ENCODE data around the gene CASQ2. TPM values are rescaled to one million over a fixed set of nuclear protein-coding genes. Genes with fewer than 3 reads are reported as not detected.

Gene CASQ2
- polyA plus RNA-seq, 3 donors, result not detected

DNA sequence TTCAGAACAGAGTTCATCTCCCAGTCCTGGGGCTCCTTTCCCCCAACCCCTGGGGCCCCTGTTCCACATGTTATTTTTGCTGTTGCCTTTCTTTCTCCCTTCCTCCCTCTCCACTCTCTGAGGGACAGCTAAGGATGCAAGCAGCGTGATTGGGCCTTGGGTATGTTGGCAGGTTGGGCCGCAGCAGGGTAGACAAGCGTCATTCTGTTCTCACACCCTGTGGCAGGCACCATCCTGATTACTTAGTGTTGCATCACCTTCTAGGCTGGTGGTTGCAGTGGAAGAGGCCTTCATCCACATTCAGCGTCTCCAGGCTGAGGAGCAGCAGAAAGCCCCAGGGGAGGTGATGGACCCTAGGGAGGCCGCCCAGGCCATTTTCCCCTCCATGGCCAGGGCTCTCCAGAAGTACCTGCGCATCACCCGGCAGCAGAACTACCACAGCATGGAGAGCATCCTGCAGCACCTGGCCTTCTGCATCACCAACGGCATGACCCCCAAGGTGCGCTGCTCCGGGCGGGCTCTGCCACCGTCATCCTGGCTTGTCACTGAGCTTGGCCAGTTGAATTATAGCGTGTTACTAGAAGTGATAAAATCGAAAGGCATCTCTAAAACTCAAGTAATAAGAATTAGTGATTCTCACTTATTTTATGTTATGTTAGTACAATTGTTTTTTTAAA lies 83.3 kb downstream of the CASQ2 start:
- intact Hi-C loops (cut with micrococcal nuclease), result no loop called here
- Histone ChIP-seq H3K9me3 (replicated peaks in 1 of 2; ENCODE audit: control insufficient read depth in 1 of 2, insufficient read depth in 1 of 2, low read length in 2 of 2) (no peaks in the 10 kb centered on the region), H3K9ac (ENCODE audit: insufficient read depth, low read length, poor library complexity, severe bottlenecking) (no peak overlapping the region), H3K79me2 (ENCODE audit: insufficient read depth, low read length) (no peaks in the 10 kb centered on the region), H3K4me1 (ENCODE audit: control insufficient read depth in 1 of 2, insufficient read depth in 2 of 2, low read length in 2 of 2) (no peaks in the 10 kb centered on the region), H2AFZ (ENCODE audit: insufficient read depth, low read depth, low read length, poor library complexity, severe bottlenecking) (no peak overlapping the region), H3K4me2 (replicated peaks; ENCODE audit: extremely low read depth, low read length, poor library complexity, severe bottlenecking) (no peak overlapping the region), H3K27ac (ENCODE audit: low read depth in 1 of 2, low read length in 2 of 2) (no peak overlapping the region), H3K4me3 (replicated peaks in 1 of 3; ENCODE audit: low read depth in 2 of 3, low read length in 3 of 3) (no peak overlapping the region), H3K36me3 (replicated peaks in 1 of 2; ENCODE audit: control insufficient read depth in 1 of 2, insufficient read depth in 2 of 2, low read length in 2 of 2) (peaks cover 7 to 31% of the 10 kb centered on the region in 2 donors), H4K20me1 (ENCODE audit: insufficient read depth, low read length) (no peaks in the 10 kb centered on the region), H3K27me3 (ENCODE audit: control insufficient read depth in 2 of 2, insufficient read depth in 2 of 2, low read length in 2 of 2) (no peaks in the 10 kb centered on the region)
- no peak overlapping the region for H3K27ac Mint-ChIP-seq
- H3K9me3 Mint-ChIP-seq, result peaks cover 0 to 1% (median 0%) of the 10 kb centered on the region in 7 donors
- 98% methylated on average over 6 of the region's 14 CpGs for WGBS (ENCODE audit: insufficient coverage)
- H3K4me3 Mint-ChIP-seq, result no peak overlapping the region
- H3K27me3 Mint-ChIP-seq (ENCODE audit: low read depth in 3 of 3), result peaks cover 0 to 2% (median 2%) of the 10 kb centered on the region in 3 donors
- peaks cover 13 to 16% of the 10 kb centered on the region in 2 donors for H3K36me3 Mint-ChIP-seq
- DNase-seq, result no peak
- no peaks in the 10 kb centered on the region for H3K4me1 Mint-ChIP-seq
- TF ChIP-seq, protein P1, sequence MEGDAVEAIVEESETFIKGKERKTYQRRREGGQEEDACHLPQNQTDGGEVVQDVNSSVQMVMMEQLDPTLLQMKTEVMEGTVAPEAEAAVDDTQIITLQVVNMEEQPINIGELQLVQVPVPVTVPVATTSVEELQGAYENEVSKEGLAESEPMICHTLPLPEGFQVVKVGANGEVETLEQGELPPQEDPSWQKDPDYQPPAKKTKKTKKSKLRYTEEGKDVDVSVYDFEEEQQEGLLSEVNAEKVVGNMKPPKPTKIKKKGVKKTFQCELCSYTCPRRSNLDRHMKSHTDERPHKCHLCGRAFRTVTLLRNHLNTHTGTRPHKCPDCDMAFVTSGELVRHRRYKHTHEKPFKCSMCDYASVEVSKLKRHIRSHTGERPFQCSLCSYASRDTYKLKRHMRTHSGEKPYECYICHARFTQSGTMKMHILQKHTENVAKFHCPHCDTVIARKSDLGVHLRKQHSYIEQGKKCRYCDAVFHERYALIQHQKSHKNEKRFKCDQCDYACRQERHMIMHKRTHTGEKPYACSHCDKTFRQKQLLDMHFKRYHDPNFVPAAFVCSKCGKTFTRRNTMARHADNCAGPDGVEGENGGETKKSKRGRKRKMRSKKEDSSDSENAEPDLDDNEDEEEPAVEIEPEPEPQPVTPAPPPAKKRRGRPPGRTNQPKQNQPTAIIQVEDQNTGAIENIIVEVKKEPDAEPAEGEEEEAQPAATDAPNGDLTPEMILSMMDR (IDR thresholded peaks at IDR 0.05), result no peak

DNA sequence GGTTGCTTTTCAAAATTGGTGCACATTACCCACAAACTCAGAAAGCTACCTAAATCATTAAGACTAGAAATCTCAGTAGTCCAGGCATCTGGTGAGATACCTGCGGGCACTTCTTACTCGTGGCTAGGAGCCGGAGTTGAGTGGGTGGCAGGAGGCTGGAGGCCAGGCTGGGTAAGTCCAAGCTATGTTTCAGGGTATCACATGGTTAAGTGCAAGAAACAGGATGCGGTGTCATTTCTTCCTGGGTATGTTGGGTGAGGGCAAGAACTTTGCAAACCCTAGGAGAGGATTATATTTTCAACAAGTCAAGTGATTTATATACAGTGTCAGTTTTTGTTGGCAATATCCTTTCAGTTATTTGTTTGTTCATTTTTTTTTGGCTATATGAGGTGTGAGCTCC lies 85.7 kb downstream of the CASQ2 start:
- no peaks in the 10 kb centered on the region for H3K27me3 ChIP-seq (ENCODE audit: control insufficient read depth in 2 of 2, insufficient read depth in 2 of 2, low read length in 2 of 2)
- H3K4me1 ChIP-seq (ENCODE audit: control insufficient read depth in 1 of 2, insufficient read depth in 2 of 2, low read length in 2 of 2), result no peaks in the 10 kb centered on the region
- intact Hi-C loops (cut with micrococcal nuclease), result no loop called here
- H3K4me3 ChIP-seq (replicated peaks in 1 of 3; ENCODE audit: low read depth in 2 of 3, low read length in 3 of 3), result no peak overlapping the region
- no peaks in the 10 kb centered on the region for H4K20me1 ChIP-seq (ENCODE audit: insufficient read depth, low read length)
- no peak overlapping the region for H3K4me2 ChIP-seq (replicated peaks; ENCODE audit: extremely low read depth, low read length, poor library complexity, severe bottlenecking)
- H3K79me2 ChIP-seq (ENCODE audit: insufficient read depth, low read length), result no peaks in the 10 kb centered on the region
- peaks cover 0 to 1% (median 0%) of the 10 kb centered on the region in 7 donors for H3K9me3 Mint-ChIP-seq
- 94% methylated on average over 4 of the region's 4 CpGs for WGBS (ENCODE audit: insufficient coverage)
- peaks cover 7 to 26% of the 10 kb centered on the region in 2 donors for H3K36me3 ChIP-seq (replicated peaks in 1 of 2; ENCODE audit: control insufficient read depth in 1 of 2, insufficient read depth in 2 of 2, low read length in 2 of 2)
- H2AFZ ChIP-seq (ENCODE audit: insufficient read depth, low read depth, low read length, poor library complexity, severe bottlenecking), result no peak overlapping the region
- no peak overlapping the region for H3K27ac Mint-ChIP-seq
- TF ChIP-seq, protein P1 (IDR thresholded peaks at IDR 0.05), result no peak
- no peak overlapping the region for H3K27ac ChIP-seq (ENCODE audit: low read depth in 1 of 2, low read length in 2 of 2)
- no peak for DNase-seq
- no peak overlapping the region for H3K4me3 Mint-ChIP-seq
- H3K9me3 ChIP-seq (replicated peaks in 1 of 2; ENCODE audit: control insufficient read depth in 1 of 2, insufficient read depth in 1 of 2, low read length in 2 of 2), result no peaks in the 10 kb centered on the region
- H3K9ac ChIP-seq (ENCODE audit: insufficient read depth, low read length, poor library complexity, severe bottlenecking), result no peak overlapping the region
- no peaks in the 10 kb centered on the region for H3K4me1 Mint-ChIP-seq
- H3K36me3 Mint-ChIP-seq, result peaks cover 10 to 14% of the 10 kb centered on the region in 2 donors
- H3K27me3 Mint-ChIP-seq (ENCODE audit: low read depth in 3 of 3), result peaks cover 0 to 3% (median 0%) of the 10 kb centered on the region in 3 donors
